Suprapubic skin (tissue), 3 donors: Measurements from ENCODE around the gene MCM9.

Experiments used
- CTCF ChIP-seq, 2 donors: fragments of 200-600 bp in 1 of 2; fragments of 450-650 bp in 1 of 2; sonication (generic) in 1 of 2; IDR thresholded peaks; one replicate each; pipeline ENCODE4 v1.5.1; 2016 to 2019; ENCODE audit warnings: antibody characterized with exemption in 2 of 2, mild to moderate bottlenecking in 1 of 2, moderate library complexity in 1 of 2
- POLR2AphosphoS5 ChIP-seq, 3 donors: sonication (generic); formaldehyde crosslinking; IDR thresholded peaks; one replicate each; pipeline ENCODE4 v1.6.1; 2017; ENCODE audit warnings: antibody characterized with exemption in 3 of 3

- no peak for TF ChIP-seq CTCF (IDR thresholded peaks at IDR 0.05)
- no peak for TF ChIP-seq POLR2AphosphoS5 (IDR thresholded peaks at IDR 0.05)
These were observed 81.6 kb downstream of the MCM9 start for GRCh38 chr6:118853408-118853807.
